Smooth muscle cell of the brain vasculature (primary cell): ENCODE measurements around the gene HOXB5.

Experiments
- DNase-seq: peaks from one replicate; pipeline ENCODE4 v3.0.0-alpha.2; 2012; ENCODE audit warnings: low read depth, low spot score

The HOXB5 gene

DNA sequence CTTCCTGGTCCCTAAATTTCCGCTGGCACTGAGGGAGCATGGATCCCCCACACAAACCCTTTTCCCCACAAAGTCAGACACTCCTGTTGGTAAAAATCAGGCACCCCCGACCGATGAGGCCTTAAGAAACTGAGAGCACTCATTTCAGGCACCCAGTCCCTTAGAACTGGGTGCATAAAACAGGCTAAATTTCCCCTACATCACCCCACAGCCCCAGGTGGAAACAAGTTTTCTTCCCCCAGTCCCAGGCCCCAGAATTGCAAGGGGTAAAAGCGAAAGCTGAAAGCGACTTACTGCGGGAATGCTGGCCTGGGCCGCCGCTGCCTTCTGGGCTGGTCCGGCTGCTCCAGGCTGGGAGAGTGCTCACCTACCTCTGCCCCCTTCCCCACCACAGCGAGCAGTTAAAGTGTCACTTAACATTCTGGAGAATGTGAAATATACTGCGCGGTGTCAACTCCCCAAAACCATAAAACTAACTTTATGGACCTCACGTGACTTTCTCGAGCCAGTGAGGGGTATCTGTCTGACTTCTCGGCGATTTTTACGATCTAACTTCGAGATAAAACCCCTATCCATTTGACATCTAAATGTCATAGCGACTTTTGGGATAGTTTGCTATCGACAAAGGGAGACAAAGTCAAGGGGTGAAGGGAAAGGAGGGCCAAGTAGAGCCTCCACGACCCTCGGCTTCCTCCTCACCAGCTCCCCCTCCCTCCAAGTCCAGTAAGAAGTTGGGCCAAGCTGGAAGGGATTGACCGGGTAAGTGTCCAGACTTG is 3.6 kb downstream of the HOXB5 start, which contains the start of gene HOXB3:
HOXB3 (minus strand) TSS at position 411 of the 776 bp plus-strand sequence. CDS start 37,767 bp downstream, outside the sequence.
- no peak for DNase-seq

- DNase-seq = no peak
These were observed 4.3 kb downstream of the HOXB5 start for GRCh38 chr17:48589060-48589830.

DNA sequence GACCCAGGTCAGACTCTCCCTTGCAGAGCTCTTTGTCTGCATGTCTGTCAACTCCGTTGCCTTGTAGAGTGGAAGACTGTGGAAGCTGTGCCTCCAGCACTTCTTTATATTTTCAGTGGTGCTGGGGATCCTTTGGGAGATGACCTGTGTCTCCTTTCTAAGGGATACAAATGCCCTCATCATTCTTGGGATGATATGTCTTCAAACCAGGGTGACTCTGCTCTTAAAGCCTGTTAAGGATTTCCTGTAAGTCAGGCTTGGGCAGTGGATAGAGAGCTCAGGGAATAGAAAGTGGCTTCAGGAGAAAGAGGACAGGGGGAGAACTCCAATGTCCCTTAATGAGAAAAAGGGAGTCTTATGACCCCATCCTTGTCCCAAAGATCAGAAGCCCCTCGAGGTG is 5.1 kb downstream of the HOXB5 start:
- DNase-seq = no peak

DNA sequence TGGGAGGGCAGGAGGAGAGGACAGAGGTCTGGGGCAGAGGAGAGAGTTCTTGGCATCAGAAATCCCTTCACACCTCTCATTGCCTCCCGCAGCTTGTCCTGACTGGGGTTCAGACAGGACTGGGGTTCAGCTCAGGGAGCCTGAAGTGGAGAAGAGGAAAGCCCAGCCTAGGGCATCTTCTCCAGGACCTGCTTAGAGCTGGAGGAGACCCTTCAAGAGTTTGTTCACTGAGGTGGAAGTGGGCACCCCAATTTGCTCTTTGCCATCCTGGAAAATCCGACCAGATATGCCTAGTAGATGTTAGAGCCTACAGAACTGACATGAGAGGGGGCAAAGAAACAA is 5.5 kb downstream of the HOXB5 start:
- DNase-seq = no peak

GRCh38 chr17:48587276-48588073 is 6.1 kb downstream of the HOXB5 start:
- DNase-seq = no peak

- no peak for DNase-seq
These were observed 7.0 kb downstream of the HOXB5 start for GRCh38 chr17:48586355-48587258.

- no peak for DNase-seq
These were observed 9.3 kb downstream of the HOXB5 start for GRCh38 chr17:48584223-48584741.

GRCh38 chr17:48583708-48584222 is 9.8 kb downstream of the HOXB5 start:
- no peak for DNase-seq

GRCh38 chr17:48582750-48583069 is 10.9 kb downstream of the HOXB5 start:
- no peak for DNase-seq

GRCh38 chr17:48579760-48580554 is 13.6 kb downstream of the HOXB5 start:
- no peak for DNase-seq

DNA sequence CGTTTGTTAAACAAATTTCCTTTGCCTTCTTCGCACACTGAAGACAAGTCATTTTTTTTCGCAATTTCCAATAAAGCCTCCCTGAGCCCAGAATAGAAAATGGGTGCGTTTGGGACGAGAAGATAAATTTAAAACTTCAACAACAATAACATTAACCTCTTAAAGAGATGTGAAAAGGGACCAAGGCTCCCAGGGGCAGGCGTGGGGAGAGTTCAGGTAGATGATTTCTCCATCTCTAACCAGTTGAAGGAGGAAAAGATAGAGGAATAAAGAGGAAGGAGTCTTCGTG is 14.2 kb downstream of the HOXB5 start:
- no peak for DNase-seq

DNA sequence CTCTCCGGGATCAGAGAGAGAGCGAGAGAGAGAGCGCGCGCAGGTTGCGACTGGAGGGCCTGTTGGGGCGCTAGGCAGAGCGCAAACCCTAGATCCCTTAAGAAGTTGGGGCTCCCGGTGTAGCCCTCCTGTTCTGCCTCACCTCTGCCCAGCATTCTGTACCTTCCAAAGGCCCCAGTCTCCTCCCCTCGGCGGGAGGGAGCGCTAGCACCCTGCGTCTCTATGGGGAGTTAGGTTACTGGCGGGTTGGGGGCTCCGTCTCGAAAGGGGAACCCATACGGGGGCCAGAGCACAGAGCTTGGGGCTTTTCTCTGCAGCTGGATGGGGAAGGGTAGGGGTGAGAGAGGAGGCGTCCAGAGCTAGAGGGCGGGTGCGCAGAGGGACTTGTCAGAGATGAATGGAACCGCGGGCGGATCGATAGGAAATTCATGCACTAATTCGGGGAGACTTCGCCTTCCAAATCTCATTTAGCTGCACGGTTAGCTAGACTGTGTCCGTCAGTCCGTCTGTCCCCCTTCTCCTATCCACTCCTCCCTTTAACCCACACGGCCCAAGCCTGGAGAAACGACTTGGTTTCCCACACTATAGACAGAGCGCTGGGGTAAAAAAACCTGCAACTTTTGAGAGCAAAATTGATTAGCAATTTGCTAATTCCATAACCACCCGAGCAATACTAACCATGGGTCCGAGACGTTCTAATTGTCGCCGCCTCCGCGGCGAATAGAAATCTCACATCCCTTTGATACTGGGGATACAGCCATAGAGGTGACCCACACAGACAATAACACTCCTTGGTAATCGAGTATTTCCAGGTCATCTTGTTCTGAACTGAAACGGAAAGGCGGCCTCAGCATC is 14.7 kb downstream of the HOXB5 start:
- no peak for DNase-seq

GRCh38 chr17:48577946-48578615 is 15.5 kb downstream of the HOXB5 start, which contains the start of gene HOXB4:
Gene HOXB4, minus strand, starts transcription at chr17:48578350. Its CDS starts 31 bp downstream, at chr17:48578319.
- no peak for DNase-seq

DNA sequence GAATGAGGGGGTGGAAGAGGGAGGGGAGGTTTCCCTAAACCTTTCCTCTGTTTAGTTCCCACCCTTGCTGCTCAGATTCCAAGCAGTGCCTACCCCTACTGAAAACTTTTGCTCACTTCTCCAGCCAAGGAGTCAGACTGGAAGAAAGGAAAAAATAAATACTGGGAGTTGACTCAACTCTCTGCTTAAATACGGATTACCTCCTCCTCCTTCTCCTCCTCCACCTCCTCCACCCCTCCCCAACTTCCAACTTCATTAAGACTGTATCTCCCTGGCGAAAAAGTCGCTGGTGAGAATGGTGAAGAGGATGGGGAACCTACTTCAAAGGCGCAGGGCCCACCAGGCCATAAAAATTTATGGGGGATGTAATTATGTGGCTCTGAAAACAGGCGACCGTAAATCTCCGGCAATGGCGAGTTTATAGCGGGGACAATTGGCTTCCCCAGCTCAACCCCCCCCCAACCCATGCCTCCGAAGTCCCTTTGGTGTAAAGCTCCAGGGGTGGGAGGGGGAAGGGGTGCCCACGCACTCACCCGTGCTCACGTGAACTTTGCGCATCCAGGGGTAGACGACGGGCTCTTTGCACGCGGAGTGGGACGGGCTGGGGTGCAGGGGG is 16.1 kb downstream of the HOXB5 start:
- no peak for DNase-seq

DNA sequence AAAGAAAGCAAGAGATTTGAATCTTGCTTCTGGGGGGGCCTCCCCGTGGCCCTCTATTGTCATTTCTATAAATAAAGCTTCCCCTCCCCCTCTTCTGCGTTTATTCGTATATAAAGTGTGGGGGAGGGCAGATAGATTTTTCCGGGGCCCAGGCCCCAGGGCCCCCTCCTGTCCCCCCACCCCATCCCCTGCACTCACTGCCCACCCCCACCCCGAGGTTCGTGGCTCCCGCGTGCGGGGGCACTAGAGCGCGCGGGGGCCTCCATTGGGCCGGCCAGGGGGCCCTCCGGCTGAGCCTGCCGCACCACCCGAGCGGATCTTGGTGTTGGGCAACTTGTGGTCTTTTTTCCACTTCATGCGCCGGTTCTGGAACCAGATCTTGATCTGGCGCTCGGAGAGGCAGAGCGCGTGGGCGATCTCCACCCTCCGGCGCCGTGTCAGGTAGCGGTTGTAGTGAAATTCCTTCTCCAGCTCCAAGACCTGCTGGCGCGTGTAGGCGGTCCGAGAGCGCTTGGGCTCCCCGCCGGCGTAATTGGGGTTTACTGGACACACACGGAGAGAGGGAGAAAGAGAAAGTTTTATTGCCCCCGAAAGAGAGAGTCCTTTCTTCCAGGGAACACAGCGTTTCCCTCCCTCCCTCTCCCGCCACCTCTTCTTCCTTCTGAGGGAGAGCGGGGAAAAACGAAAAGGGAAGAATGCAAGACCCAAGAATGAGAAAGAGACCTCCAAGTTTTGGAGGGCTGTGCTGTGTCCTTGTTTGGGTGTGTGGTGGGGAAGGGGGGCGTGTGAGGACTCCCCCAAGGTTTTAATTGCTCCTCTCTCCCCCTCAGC is 16.9 kb downstream of the HOXB5 start:
- no peak for DNase-seq

DNA sequence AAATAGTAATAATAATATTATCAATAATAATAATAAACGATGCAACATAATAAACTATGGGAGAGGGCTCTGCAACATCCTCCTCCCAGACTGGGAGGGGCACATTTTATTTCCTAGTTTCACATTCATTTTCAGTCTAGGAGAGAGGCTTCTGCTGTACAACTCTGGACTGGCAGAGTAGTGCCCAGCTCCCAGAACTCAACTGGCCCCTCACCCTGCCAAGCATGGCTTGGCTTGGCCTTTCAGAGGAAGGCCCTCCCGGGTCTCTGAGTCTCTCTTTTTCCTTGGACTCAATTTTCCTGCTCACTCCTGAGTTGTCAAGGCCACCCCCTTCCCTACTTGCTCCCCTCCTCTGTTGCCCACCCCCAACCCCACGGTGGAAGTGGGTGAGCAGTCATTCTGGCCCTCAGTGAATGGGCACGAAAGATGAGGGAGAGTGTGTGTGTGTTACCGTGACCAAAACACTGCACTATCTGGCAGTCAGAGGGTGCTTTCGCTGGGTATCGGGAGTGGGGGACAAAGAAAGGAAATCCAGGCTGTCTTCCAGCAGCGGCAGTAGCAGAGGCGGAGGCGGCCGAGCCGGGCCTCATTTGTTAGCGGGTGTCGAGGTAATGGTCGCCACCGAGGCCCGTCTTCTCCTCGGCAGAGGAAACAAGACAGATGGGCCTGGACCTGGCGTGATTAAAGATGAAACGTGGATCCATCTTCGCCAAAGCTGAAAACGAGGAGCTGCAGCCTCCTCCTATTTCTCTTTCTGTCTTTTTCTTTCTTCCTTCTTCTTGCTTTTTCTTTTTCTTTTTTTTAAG is 17.7 kb downstream of the HOXB5 start:
- DNase-seq = no peak
